T-helper 22 cell (primary cell): ENCODE measurements around the gene PARP8.
"Not testable (repeated sequence)": the region's sequence is repeated elsewhere in the genome, so short reads cannot be mapped to it uniquely, and the experiment has no call there.

Experiments
- DNase-seq: peaks from one replicate; pipeline ENCODE4 v3.0.0-alpha.2; 2020; ENCODE audit warnings: low read depth

Gene PARP8, protein sequence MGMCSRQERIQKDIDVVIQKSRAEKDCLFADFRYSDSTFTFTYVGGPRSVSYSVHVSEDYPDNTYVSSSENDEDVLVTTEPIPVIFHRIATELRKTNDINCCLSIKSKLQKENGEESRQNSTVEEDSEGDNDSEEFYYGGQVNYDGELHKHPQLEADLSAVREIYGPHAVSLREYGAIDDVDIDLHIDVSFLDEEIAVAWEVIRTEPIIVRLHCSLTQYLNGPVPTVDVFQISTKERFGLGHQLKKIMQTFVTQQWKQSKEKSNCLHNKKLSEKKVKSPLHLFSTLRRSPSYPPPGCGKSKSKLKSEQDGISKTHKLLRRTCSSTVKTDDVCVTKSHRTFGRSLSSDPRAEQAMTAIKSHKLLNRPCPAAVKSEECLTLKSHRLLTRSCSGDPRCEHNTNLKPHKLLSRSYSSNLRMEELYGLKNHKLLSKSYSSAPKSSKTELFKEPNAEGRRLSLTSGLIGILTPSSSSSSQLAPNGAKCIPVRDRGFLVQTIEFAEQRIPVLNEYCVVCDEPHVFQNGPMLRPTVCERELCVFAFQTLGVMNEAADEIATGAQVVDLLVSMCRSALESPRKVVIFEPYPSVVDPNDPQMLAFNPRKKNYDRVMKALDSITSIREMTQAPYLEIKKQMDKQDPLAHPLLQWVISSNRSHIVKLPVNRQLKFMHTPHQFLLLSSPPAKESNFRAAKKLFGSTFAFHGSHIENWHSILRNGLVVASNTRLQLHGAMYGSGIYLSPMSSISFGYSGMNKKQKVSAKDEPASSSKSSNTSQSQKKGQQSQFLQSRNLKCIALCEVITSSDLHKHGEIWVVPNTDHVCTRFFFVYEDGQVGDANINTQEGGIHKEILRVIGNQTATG

DNA sequence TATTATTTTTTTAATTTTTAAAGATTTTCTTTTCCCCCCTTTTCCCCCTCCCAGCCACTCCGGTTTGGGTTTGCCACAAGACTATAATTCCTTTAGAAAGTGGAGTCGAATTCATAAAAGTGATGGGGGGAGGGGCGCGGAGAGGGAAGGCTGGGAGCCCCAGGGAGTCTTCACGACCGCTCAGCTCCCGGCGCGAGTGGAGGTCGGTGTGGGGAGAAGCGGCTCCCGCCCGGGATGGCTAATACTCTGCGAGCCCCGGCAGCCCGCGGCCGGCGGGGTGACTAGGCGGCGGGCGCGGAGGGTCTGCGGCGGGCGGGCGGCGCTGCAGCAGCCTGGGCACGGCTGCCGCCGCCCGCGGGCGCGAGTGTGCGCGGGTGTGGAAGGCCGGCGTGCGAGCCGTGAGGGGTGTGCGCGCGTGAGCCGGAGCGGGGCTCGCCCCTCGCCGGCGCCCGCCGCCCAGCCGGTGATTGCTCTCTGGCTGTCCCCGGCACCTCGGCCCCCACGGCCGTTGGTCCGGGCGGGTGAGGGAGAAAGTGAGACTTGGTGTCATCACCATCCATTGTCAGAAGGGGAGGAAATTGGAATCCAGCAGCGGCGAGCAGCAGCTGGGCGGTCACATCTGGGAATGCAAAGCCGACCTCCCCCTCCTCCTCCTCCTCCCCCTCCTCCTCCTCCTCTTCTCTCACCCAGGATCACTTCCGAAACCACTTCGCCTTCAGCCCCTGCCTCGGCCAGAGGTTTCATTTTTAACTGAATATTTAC lies at the start of gene PARP8:
TSS of gene PARP8 (plus strand) at position 377 of the 762 bp plus-strand sequence. CDS start 459 bp downstream, outside the sequence.
- DNase-seq = peak; percentile 23

DNA sequence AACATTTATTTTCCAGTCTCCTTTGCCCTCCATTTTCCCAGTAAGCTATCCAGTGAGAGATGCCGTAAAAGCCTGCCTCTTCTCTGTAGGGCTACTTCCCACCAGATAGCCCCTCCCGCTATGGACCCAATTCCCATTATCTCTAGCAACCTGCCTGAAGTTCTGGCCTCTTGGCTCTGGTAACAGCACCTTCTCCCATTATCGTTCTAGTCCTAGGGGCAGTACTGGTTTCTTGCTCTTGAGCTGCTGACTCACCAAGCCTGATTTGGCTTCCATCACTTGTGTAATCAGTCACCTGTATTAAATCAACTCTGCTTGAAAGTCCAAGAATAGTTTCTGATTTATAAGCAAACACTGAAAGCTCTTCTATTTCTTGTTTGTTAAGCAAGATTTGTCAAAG lies 42.8 kb upstream of the PARP8 start:
- DNase-seq = no peak

DNA sequence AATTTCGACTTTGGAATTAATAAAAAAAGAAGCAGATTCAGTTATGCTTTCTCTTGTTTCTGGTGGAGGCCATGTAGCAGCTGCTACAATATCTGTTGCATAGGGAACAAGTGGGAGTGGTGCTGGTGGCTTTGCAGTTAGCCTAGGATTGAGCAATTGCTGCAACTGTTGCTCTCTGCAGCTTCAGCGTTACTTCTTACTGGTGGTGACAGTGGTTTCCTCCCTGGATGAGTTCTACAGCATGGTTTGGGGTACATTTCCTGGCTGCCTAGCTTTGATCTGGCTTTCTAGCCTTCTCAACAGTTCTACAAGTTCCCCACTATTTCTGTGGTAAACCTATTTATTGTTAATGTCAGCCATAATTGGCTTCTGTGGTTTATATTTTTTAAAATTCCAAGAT lies 31.6 kb upstream of the PARP8 start:
- peak; percentile 26 for DNase-seq

DNA sequence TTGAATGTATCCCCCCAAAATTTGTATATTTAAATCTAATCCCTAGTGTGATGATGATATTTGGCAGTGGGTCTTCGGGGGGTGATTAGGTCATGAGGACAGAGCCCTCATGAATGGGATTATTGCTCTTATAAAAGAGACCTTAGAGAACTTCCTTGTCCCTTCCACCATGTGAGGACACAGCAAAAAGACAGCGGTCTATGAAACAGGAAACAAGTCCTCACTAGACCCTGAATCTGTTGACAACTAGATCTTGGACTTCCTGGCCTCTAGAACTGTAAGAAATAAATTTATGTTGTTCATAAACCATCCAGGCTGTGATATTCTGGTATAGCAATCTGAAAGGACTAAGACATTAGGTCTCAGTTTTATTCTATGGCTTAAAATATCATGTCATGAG lies 28.9 kb upstream of the PARP8 start:
- DNase-seq = not testable (repeated sequence)

DNA sequence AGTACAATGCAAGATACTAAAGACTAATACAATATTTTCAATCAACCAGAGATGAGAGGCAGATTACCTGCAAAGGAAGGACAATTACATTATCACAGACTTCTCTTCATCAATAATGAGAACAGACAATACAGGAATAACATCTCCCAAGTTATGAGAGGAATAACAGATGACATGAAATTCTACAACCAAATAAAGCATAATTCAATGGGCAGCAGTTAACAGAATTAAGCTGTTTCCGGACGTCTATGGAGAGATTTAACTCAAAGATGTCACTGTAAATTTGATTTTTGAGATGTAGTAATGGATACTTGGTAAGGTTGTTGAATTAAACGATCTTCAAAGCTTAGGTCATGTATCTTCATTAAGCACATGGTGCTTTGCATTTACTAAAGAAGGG lies 19.8 kb upstream of the PARP8 start:
- no peak for DNase-seq

DNA sequence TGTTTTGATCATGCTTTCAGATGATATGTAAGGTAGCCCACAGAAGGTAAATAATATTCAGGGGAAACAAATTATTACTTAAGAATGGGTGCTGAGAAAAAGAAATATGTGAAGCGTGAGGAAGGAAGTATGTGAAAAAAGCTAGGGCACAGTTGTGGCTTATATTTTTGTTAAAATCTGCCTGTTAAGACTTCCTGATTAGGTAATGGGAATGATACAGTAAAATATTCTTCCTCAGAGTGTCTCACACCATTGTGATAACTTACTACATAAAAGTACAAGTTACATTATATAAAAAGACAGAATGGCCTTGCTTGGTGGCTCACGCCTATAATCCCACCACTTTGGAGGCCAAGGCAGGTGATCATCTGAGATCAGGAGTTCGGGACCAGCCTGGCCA lies 18.7 kb upstream of the PARP8 start:
- no peak for DNase-seq

DNA sequence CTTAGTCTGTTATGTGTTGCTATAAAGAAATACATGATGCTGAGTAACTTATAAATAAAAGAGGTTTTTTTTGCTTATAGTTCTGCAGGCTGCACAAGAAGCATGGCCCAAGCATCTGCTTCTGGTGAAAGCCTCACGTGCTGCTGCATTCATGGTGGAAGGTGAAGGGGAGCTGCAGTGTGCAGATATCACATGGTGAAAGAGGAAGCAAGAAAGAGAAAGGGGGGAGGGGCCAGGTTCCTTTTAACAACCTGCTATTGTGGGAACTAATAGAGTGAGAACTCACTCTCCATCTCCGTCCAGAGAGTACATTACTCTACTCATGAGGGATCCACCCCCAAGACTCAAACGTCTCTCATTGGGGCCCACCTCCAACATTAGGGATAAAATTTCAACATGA lies 12.5 kb upstream of the PARP8 start:
- DNase-seq = no peak

DNA sequence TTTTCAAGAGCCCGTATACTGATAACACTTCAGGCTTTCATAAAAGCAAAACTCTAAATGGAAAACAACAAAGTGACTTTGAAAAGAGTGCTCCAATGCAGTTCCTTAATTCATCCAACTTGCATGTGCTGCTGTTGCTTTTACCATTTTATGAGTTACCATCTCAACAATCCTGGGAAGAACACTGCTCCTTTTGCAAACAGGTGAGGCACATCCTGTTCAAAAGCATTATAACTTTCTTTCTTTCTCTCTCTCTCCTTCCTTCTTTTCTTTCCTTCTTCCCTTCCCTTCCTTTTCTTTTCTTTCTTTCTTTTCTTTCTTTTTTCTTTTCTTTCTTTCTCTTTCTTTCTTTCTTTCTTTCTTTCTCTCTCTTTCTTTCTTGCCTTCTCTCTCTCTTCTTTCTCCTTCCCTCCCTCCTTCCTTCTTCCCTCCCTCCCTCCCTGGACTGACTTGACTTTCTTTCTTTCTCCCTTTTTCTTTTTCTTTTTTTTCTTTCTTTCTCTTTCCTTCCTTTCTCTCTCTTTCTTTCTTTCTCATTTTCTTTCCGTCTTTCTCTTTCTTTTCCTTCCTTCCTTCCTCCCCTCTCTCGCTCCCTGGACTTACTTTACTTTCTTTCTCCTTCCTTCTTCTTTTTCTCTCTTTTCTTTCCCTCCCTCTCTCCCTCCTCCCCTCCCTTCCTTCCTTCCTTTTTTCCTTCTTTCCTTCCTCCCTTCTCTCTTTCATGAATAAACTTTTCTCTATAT lies 11.2 kb upstream of the PARP8 start:
- no peak for DNase-seq

DNA sequence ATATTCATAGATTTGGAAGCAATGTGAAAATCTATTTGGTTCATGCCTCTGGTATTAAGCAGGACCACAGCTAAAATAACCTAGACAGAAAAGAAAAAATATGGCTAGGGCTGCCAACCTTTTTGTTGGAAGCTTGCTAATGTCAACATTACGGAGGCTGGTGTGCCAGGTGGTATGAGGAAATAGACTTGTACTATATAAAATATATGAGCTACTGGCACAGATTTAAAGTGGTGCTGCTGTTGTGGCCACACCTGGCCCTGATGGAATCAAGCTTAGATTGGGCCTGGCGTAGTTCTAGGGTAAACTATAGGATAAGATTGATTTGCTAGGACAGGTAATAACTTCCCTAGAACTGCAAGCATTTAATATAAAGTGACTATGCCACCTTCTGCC lies 10.6 kb upstream of the PARP8 start:
- no peak for DNase-seq

DNA sequence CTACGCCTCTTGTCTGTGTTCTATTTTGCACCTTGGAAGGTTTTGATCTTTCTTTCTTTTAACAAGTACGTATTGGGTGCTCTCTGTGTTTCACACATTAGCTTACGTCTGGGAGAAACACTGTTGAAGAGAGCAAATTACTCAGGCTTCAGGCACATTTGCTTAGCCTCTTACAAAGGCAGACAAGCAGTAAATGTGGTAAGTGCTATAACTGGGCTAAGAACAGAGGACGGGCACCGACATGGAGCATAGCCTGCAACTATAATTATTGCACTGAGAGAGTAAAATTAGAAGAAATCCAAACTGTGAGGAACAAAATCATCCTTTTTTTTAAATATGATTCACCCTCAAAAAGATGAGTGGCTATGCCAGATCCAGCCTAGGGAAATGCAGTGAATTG lies 9.4 kb upstream of the PARP8 start:
- no peak for DNase-seq

DNA sequence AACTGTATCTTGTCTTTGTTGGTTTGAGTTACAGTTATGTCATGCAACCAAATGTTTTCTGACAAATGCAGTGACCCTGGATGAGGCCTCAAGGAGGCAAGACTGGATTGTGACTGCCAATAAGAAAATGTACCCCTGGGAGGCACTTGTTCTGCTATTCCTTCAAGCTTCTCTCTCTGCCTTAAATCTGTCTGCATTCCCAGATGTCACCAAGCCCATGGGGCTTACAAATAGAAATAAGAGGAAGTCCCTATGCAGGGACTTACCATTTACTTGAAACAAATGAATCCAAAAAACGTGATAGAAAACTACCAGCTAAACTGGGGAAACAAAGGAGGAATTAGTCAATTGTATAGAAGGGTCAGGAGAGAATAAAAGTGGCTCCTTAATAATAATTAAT lies 8.2 kb upstream of the PARP8 start:
- no peak for DNase-seq

DNA sequence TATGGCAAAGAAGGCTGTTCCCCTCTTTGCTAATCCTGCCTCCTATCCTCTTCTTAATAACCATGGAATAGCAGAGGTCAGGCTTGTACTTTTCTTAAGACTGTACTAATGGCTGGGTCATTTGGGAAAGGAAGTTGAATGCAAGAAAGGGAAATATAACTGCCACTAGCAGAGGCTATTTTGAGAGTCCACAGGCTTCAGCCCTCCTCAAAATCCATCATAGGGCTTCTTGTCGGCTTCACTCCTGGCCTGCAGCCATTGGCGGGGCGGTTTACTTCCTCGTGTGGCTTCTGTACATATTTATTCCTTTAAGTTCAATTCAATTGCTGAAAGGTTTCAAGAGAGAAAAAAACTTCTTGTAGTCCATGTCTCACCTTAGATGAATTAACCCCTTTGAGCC lies 2.8 kb upstream of the PARP8 start:
- no peak for DNase-seq

DNA sequence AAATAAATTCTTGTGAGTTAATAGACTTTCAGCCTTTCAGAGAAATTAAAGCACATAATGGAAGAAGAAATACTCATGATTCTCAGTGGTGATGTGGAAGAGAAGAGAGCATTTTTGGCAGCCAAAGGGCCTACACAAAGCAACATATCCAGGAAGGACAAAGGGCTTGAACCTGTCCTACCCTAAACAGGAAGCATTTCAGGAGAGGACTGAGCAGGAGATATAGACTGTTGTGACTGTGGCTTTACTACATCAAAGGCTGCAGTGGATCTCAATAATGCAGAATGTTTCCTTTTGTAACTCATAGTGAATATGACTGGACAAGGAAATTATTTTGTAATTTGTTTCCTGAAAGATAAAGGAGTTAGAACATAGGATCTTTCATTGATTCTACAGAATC lies 1.3 kb upstream of the PARP8 start:
- no peak for DNase-seq

DNA sequence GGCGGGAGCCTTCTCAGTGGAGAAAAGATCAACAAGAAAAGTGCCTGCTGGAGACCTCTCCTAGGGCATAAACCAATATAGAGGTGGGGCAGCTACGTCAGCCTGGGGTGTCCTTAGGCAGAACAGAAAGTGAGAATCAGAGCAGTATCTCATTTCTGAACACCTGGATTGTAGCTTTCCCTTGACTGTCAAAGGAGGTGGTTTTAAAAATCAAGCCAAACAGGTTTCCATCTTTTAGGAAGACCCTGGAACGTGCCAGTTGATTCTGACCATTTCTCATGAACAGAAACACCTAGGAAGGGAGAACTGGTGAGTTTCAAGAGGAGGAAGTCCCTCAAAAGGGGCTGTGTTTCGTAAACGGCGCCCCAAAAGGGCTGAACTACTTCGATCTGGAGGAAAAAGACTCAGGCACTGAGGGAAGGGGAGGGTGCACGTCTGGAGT lies 655 bp upstream of the PARP8 start:
- DNase-seq = peak; percentile 29

DNA sequence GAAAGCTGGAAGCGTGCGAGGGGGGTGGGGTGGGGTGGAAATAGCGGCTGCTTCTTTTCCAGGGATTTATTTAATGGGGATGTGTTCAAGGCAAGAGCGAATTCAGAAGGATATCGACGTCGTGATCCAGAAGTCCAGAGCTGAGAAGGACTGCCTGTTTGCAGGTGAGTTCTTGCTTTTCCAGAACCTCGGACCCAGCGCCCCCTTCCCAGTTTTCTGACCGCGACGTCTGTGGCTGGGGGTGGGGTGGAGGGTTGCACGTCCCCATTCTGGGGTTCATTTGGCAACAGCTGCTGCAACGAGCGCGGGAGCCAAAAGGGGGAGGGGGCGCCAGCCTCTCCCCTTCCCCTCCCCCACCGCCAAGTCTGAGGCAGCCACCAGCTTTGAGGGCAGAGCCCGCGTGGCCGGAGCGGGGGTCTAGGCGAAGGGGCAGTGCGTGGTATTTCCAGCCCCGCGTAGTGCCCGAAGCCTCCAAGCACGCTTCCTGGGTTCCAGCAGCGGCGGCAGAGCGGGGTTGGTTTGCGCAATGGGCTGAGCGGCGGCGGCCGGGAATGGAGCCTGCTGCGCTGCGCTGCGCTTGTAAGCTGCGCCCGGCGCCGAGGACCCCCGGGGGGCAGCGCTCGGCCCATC lies 701 bp downstream of the PARP8 start:
- DNase-seq = peak; percentile 37

DNA sequence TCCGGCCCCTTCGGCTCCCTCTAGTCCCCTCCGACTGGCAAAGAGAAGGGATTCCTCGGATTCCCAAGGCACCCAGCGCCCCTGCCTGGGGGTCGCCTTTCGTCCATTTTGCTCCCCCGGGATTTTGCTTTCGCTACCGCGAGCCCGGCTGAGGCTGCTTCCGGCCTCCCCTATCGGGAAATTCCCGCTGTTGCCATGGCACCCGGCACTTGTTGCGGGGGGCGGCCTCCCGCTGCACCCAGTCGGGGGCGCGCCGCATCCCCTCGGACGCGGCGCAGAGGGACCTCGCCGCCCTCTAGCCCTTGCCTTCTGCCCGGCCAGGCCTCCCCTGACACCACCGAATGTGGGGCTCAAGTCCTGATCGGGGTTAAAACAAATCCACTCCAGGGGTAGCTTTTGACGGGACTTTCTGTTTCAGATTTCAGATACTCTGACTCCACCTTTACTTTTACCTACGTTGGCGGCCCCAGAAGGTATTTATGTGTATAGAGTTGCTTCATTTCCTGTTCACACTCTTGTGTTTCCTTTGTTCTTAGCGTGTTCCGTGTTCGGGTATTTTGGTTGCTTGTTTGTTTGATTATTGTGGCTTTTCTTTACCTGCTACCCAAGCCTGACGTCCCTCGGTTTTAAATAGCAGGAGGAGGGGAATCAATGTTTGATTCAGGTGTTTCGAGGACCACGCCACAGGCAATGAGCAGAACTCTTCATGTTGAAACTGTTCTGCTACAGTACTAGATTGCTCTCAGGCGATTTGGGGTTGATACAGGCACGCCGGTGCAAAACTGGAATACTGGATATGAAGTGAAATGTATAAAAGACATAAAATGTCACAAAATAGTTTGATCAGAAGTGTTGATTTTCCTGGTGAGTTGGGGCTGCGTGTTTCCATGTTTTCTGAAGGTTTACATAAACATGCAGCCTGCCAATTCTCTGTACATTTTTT lies 1.5 kb downstream of the PARP8 start:
- DNase-seq = peak; percentile 82

DNA sequence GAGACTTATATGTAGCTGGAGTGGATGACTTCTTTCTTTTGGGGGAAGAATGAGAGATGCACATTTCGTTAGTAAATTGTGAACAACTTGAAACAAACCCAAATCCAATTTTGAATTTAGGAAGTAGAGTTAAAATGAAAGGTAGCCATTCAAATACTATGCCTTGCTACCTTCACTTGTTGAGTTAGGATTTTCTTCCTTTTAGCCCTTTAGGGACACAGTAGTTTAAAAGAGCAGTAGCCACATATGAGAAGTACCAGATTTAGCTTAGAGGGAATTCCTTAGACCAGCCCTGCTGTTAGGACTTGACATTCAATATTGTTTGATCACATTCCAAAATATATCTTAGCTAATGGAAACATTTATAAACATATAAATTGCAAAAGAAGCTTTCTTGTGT lies 2.2 kb downstream of the PARP8 start:
- DNase-seq = not testable (repeated sequence)

DNA sequence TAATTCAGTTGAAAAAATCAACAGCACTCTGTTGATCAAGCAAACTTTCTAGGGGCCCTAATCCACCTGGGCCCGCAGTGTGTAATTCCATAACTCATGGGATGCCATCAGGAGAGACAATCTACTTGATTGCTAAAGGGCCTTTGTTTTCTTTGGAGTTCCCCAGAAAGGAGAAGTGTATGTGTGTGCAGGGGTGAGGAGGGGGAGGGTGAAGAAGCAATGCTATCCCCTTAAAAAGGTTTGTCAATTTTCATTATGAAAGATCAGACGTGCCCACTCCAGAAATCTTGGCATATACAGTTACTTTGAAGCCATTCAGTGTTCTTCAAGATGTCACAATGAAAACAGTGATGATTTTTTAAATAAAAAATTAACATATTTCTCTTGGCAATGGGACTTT lies 6.2 kb downstream of the PARP8 start:
- no peak for DNase-seq

DNA sequence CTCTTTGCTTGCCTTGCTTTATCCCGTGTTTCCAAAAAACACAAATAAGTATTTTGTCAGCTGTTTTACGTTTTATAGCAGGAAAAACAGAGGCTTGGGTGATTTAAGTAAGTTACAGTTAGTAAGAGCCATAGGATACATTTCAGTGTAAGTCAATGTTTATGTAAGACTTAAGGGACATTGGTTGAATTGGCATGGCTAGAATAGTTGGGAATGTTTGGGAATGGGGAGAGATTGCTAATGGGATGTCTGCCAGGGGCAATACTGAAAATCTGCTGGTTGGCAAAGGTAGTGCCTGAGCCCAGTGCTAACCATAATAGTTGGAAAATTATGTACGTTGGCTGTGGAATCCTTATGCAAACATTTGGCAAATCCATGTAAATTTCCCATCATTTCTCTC lies 7.0 kb downstream of the PARP8 start:
- not testable (repeated sequence) for DNase-seq

DNA sequence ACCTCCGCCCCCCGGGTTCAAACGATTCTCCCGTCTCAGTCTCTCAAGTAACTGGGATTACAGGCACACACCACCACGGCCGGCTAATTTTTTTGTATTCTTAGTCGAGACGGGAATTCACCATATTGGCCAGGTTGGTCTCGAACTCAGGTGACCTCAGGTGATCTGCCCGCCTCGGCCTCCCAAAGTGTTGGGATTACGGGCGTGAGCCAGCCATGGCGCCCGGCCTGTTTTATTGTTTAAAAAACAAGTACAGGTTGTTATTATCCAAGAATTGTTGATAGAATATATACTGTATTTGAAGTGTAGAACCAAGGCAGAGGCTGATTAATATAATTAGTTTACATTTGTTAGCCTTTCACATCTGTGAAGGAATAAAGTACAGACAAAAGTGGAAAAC lies 8.9 kb downstream of the PARP8 start:
- no peak for DNase-seq
